HepG2 (cell line): Measurements from ENCODE around the gene CCDC177. TPM values are rescaled to one million over a fixed set of nuclear protein-coding genes. Genes with fewer than 3 reads are reported as not detected.

ENCODE experiments used
- ATAC-seq: fragments of 200-7000 bp; cut with Tn5 transposase; 3 replicates; pipeline ENCODE4 v1.9.1; 2020; ENCODE audit warnings: mild to moderate bottlenecking, moderate library complexity
- BruUV-seq: library from RNA; stranded (reverse); fragments of 400-500 nt; replicated peaks from 2 replicates; lab custom pipeline; 2021; lab: Mats Ljungman, UMichigan
- CTCF ChIA-PET: fragments of 300-600 bp; formaldehyde crosslinking; extraction: SDS; loops from one replicate; lab custom pipeline; 2021; ENCODE audit warnings: low total read pairs, inconsistent platforms, low intra/inter-chr PET ratio; lab: Yijun Ruan, JAX
- POLR2A ChIA-PET: fragments of 350-600 bp; sonication (Branson Sonifier 250); formaldehyde crosslinking; loops from one replicate; lab custom pipeline; 2020; ENCODE audit warnings: antibody characterized with exemption, inconsistent platforms; lab: Yijun Ruan, JAX
- DNase-seq: peaks from one replicate; pipeline ENCODE4 v3.0.0-alpha.2; 2015; ENCODE audit warnings: low spot score
- FAIRE-seq: peaks from 3 replicates; lab custom pipeline; 2011; peaks lifted over from hg19 to GRCh38; lab: Jason Lieb, UNC
- H2AFZ ChIP-seq: one replicate; pipeline ENCODE4 v1.6.1; 2011; ENCODE audit warnings: low read length, inconsistent platforms
- H3K27ac ChIP-seq: fragments of 300-600 bp; 3 replicates; pipeline ENCODE4 v1.8.0; 2011; ENCODE audit warnings: mixed run types, mild to moderate bottlenecking, mixed read lengths, low read length, inconsistent platforms; ENCODE audit not compliant: insufficient read depth; ENCODE audit errors: extremely low read length
- H3K27me3 ChIP-seq, 2 experiments: fragments of 200-600 bp in 1 of 2; 2 replicates in 1 of 2; 3 replicates in 1 of 2; pipeline versions ENCODE4 v1.6.0 to v1.8.0; 2011; ENCODE audit warnings: low read length in 2 of 2, mild to moderate bottlenecking in 2 of 2, moderate library complexity in 2 of 2, inconsistent platforms in 1 of 2; ENCODE audit not compliant: insufficient read depth in 2 of 2, control insufficient read depth in 1 of 2
- H3K36me3 ChIP-seq, 2 experiments: fragments of 200-600 bp in 1 of 2; replicated peaks in 1 of 2; 2 replicates in 1 of 2; 3 replicates in 1 of 2; pipeline versions ENCODE4 v1.5.1 to v1.8.0; 2011; ENCODE audit warnings: low read length in 2 of 2, inconsistent platforms in 1 of 2; ENCODE audit not compliant: insufficient read depth in 2 of 2, control insufficient read depth in 1 of 2
- H3K4me1 ChIP-seq: 2 replicates; pipeline ENCODE4 v1.5.1; 2012; ENCODE audit warnings: low read length, inconsistent platforms; ENCODE audit not compliant: insufficient read depth
- H3K4me2 ChIP-seq: 2 replicates; pipeline ENCODE4 v1.6.0; 2011; ENCODE audit warnings: low read depth, low read length, inconsistent platforms
- H3K4me3 ChIP-seq, 3 experiments: fragments of 200-600 bp in 1 of 3; sonication (generic), shearing (Covaris generic) in 1 of 3; replicated peaks in 1 of 3; 2 replicates each; pipeline ENCODE4 v1.5.1; 2011 to 2016; ENCODE audit warnings: low read length in 3 of 3, inconsistent platforms in 2 of 3, low read depth in 2 of 3, mild to moderate bottlenecking in 2 of 3, control low read depth in 1 of 3, mixed read lengths in 1 of 3; ENCODE audit not compliant: insufficient read depth in 1 of 3
- H3K79me2 ChIP-seq: one replicate; pipeline ENCODE4 v1.6.1; 2011; ENCODE audit warnings: low read length, inconsistent platforms; ENCODE audit not compliant: insufficient read depth
- H3K9ac ChIP-seq: 2 replicates; pipeline ENCODE4 v1.6.0; 2011; ENCODE audit warnings: mild to moderate bottlenecking, low read depth, low read length, inconsistent platforms; ENCODE audit not compliant: insufficient read depth
- H3K9me3 ChIP-seq: 2 replicates; pipeline ENCODE4 v1.5.1; 2012; ENCODE audit warnings: mild to moderate bottlenecking, low read length
- H4K20me1 ChIP-seq: 2 replicates; pipeline ENCODE4 v1.6.0; 2011; ENCODE audit warnings: inconsistent platforms, mild to moderate bottlenecking, low read length, moderate library complexity; ENCODE audit not compliant: insufficient read depth
- CBX1 ChIP-seq: IDR thresholded peaks from one replicate; pipeline ENCODE4 v1.6.1; 2016; ENCODE audit warnings: antibody characterized with exemption, low read depth
- KDM6A ChIP-seq: IDR thresholded peaks from 2 replicates; pipeline ENCODE4 v1.6.1; 2016; ENCODE audit warnings: low read depth
- NR2F6 ChIP-seq, 2 experiments: IDR thresholded peaks; 2 replicates each; pipeline ENCODE4 v1.6.1; 2016; ENCODE audit warnings: antibody characterized with exemption in 1 of 2, mild to moderate bottlenecking in 1 of 2
- POGZ ChIP-seq: sonication (generic); formaldehyde crosslinking; IDR thresholded peaks from 2 replicates; pipeline ENCODE4 v1.4.0; 2020; ENCODE audit warnings: mild to moderate bottlenecking, missing genetic modification reagents
- POLR2AphosphoS5 ChIP-seq: IDR thresholded peaks from 2 replicates; pipeline ENCODE4 v1.6.1; 2012; ENCODE audit warnings: low read depth, low read length
- RAD21 ChIP-seq: fragments of 450-650 bp; formaldehyde crosslinking; IDR thresholded peaks from 2 replicates; pipeline ENCODE4 v1.5.0; 2020; ENCODE audit warnings: mild to moderate bottlenecking
- ZFP36L1 ChIP-seq: sonication (generic); formaldehyde crosslinking; IDR thresholded peaks from 2 replicates; pipeline ENCODE4 v1.8.0; 2022; ENCODE audit warnings: mild to moderate bottlenecking, missing genetic modification reagents, moderate library complexity
- ZSCAN5A ChIP-seq: sonication (generic); formaldehyde crosslinking; IDR thresholded peaks from 2 replicates; pipeline ENCODE4 v1.8.0; 2022; ENCODE audit warnings: mild to moderate bottlenecking, missing genetic modification reagents, borderline replicate concordance
- WGBS: methylation state at CpG from one replicate; pipeline ENCODE4 v1.1.6; 2017; ENCODE audit warnings: low lambda C conversion rate; 5-methylcytosine and 5-hydroxymethylcytosine counted together
- in situ Hi-C: cut with HindIII; loops from 2 replicates; pipeline ENCODE4 v1.10.0; 2017; ENCODE audit warnings: low pct_unique_long_range_greater_than_20kb; ENCODE audit not compliant: extremely low pct_ligation_motif_present
- intact Hi-C: fragments of 100-400 bp; cut with micrococcal nuclease; formaldehyde crosslinking; loops from one replicate; pipeline ENCODE4 v1.10.0; 2022; ENCODE audit not compliant: unreplicated experiment
- polyA plus RNA-seq, 8 experiments: library from polyadenylated mRNA; depleted of rRNA in 3 of 8; stranded (reverse) in 7 of 8; unstranded in 1 of 8; fragments of >200 nt; fragmentation: Illumina TruSeq in 4 of 8; extraction: Trizol in 4 of 8; gene quantifications; 2 replicates each; pipeline versions ENCODE4 v1.2.1 to v1.2.3, GENCODE V29; 2011 to 2016; ENCODE audit warnings: low read depth in 4 of 8, missing spikeins in 1 of 8, mixed read lengths in 1 of 8; ENCODE audit not compliant: insufficient read depth in 1 of 8
- total RNA-seq, 5 experiments: library from RNA; depleted of rRNA; stranded (reverse); fragments of >200 nt; fragmentation: Illumina TruSeq; extraction: Trizol; gene quantifications; 2 replicates each; pipeline ENCODE4 v1.2.3, GENCODE V29; 2016; ENCODE audit warnings: low read depth in 1 of 5
- TF ChIP-seq, protein P1 (sequence below): sonication (generic); formaldehyde crosslinking; IDR thresholded peaks from 2 replicates; pipeline ENCODE4 v1.4.0; 2020; ENCODE audit warnings: missing genetic modification reagents
- TF ChIP-seq, protein P2 (sequence below): sonication (generic); formaldehyde crosslinking; IDR thresholded peaks from 2 replicates; pipeline ENCODE4 v1.5.1; 2020; ENCODE audit warnings: mild to moderate bottlenecking, missing genetic modification reagents, moderate library complexity

Gene CCDC177
- total and polyA plus RNA-seq, 2 of the 13 experiments (the other 11 are each of a cell fraction or from before 2014, with no cell fraction given) = not detected

GRCh38 chr14:69554500-69554899 is 20.2 kb downstream of the CCDC177 start:
- Histone ChIP-seq H3K9ac (no peak overlapping the region), H3K79me2 (no peaks in the 10 kb centered on the region), H3K4me3 (no peak overlapping the region), H4K20me1 (no peaks in the 10 kb centered on the region), H3K4me2 (no peak overlapping the region), H3K27ac (no peak overlapping the region), H3K36me3 (no peaks in the 10 kb centered on the region), H3K9me3 (no peaks in the 10 kb centered on the region), H3K4me1 (no peaks in the 10 kb centered on the region), H3K27me3 (peaks cover 1 to 18% of the 10 kb centered on the region in 2 experiments; a peak in 4 of 5 replicates), H2AFZ (no peak overlapping the region)
- ChIA-PET POLR2A (no interaction called here), CTCF (no interaction called here)
- in situ Hi-C loops = no loop called here
- BruUV-seq = no TSS peak
- FAIRE-seq (no peak), DNase-seq (no peak), ATAC-seq (no peak)
- intact Hi-C loops = no loop called here
- TF ChIP-seq, protein P1, sequence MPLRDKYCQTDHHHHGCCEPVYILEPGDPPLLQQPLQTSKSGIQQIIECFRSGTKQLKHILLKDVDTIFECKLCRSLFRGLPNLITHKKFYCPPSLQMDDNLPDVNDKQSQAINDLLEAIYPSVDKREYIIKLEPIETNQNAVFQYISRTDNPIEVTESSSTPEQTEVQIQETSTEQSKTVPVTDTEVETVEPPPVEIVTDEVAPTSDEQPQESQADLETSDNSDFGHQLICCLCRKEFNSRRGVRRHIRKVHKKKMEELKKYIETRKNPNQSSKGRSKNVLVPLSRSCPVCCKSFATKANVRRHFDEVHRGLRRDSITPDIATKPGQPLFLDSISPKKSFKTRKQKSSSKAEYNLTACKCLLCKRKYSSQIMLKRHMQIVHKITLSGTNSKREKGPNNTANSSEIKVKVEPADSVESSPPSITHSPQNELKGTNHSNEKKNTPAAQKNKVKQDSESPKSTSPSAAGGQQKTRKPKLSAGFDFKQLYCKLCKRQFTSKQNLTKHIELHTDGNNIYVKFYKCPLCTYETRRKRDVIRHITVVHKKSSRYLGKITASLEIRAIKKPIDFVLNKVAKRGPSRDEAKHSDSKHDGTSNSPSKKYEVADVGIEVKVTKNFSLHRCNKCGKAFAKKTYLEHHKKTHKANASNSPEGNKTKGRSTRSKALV (CRISPR knock-in tag) = no peak
- no peak for TF ChIP-seq CBX1
- no peak for TF ChIP-seq ZSCAN5A (CRISPR knock-in tag)
- no peak for TF ChIP-seq ZFP36L1 (CRISPR knock-in tag)
- no peak for TF ChIP-seq KDM6A (CRISPR knock-in tag)
- no peak for TF ChIP-seq POLR2AphosphoS5
- TF ChIP-seq NR2F6 (IDR thresholded peaks at IDR 0.05) = no peak
- TF ChIP-seq NR2F6 (CRISPR knock-in tag; IDR thresholded peaks at IDR 0.05) = no peak
- no peak for TF ChIP-seq RAD21 (CRISPR knock-in tag)
- TF ChIP-seq, protein P2, sequence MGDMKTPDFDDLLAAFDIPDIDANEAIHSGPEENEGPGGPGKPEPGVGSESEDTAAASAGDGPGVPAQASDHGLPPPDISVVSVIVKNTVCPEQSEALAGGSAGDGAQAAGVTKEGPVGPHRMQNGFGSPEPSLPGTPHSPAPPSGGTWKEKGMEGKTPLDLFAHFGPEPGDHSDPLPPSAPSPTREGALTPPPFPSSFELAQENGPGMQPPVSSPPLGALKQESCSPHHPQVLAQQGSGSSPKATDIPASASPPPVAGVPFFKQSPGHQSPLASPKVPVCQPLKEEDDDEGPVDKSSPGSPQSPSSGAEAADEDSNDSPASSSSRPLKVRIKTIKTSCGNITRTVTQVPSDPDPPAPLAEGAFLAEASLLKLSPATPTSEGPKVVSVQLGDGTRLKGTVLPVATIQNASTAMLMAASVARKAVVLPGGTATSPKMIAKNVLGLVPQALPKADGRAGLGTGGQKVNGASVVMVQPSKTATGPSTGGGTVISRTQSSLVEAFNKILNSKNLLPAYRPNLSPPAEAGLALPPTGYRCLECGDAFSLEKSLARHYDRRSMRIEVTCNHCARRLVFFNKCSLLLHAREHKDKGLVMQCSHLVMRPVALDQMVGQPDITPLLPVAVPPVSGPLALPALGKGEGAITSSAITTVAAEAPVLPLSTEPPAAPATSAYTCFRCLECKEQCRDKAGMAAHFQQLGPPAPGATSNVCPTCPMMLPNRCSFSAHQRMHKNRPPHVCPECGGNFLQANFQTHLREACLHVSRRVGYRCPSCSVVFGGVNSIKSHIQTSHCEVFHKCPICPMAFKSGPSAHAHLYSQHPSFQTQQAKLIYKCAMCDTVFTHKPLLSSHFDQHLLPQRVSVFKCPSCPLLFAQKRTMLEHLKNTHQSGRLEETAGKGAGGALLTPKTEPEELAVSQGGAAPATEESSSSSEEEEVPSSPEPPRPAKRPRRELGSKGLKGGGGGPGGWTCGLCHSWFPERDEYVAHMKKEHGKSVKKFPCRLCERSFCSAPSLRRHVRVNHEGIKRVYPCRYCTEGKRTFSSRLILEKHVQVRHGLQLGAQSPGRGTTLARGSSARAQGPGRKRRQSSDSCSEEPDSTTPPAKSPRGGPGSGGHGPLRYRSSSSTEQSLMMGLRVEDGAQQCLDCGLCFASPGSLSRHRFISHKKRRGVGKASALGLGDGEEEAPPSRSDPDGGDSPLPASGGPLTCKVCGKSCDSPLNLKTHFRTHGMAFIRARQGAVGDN (CRISPR knock-in tag) = no peak
- TF ChIP-seq POGZ (CRISPR knock-in tag) = no peak
- WGBS = no CpG with 5 or more reads among the region's 4 CpGs
